OCI-LY7 (cell line): ENCODE results near the gene ZGPAT.

ENCODE experiments used
- CTCF ChIP-seq: fragments of 200-600 bp; sonication (generic); conservative IDR thresholded peaks from 2 replicates; pipeline ENCODE4 v1.5.1; 2014; ENCODE audit warnings: mild to moderate bottlenecking, antibody characterized with exemption, low read length, moderate library complexity, mixed read lengths
- EZH2phosphoT487 ChIP-seq: fragments of 200-600 bp; sonication (generic); IDR thresholded peaks from 2 replicates; pipeline ENCODE4 v1.6.1; 2018; ENCODE audit warnings: low read depth, borderline replicate concordance, mild to moderate bottlenecking, mixed run types, antibody characterized with exemption, low read length, moderate library complexity, mixed read lengths

GRCh38 chr20:63664143-63664851, 43.5 kb upstream of the ZGPAT start:
- TF ChIP-seq CTCF = no peak
- TF ChIP-seq EZH2phosphoT487 = no peak
